ENCODE measurements around the gene MRPS17. TPM values are rescaled to one million over a fixed set of nuclear protein-coding genes. Genes with fewer than 3 reads are reported as not detected.

Gene MRPS17
- total RNA-seq, 2 experiments from 2014 or later: 6.7 to 6.9 TPM

DNA sequence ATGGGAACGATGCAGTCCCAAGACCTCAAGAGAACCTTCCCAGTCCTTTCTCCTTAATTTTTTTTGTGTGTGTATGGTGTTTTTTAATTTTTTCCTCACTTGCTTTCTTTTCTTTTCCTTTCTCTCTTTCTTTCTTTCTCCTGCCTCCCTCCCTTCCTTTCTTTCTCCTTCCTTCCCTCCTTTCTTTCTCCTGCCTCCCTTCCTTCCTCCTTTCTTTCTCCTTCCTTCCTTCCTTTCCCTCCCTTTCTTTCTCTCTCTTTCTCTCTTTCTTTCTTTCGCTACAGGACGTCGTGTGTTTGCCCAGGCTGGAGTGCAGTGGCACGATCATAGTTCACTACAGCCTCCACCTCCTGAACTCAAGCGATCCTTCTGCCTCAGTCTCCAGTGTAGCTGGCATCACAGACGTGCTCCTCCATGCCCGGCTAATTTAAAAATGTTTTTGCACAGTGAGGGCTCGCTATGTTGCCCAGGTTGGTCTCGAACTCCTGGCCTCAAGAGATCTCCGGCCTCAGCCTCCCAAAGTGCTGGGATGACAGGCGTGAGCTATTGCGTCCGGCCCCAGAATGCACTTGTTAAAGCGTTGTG is 12.0 kb downstream of the MRPS17 start:
- no peaks in the 10 kb centered on the region for H3K27me3 ChIP-seq (ENCODE audit: control insufficient read depth in 1 of 2, insufficient read depth in 2 of 2, low read length in 2 of 2)
- Mint-ChIP-seq H3K36me3 (ENCODE audit: low read depth) (peaks cover 4% of the 10 kb centered on the region), H3K27ac (peak overlapping the region; percentile 86), H3K4me3 (peak overlapping the region; percentile 84), H3K9me3 (no peaks in the 10 kb centered on the region), H3K4me1 (ENCODE audit: low read depth) (peaks cover 35% of the 10 kb centered on the region), H3K27me3 (no peaks in the 10 kb centered on the region)
- H3K9me3 ChIP-seq (ENCODE audit: control insufficient read depth in 1 of 2, insufficient read depth in 1 of 2, low read length in 2 of 2): no peaks in the 10 kb centered on the region
- TF ChIP-seq, protein P1, sequence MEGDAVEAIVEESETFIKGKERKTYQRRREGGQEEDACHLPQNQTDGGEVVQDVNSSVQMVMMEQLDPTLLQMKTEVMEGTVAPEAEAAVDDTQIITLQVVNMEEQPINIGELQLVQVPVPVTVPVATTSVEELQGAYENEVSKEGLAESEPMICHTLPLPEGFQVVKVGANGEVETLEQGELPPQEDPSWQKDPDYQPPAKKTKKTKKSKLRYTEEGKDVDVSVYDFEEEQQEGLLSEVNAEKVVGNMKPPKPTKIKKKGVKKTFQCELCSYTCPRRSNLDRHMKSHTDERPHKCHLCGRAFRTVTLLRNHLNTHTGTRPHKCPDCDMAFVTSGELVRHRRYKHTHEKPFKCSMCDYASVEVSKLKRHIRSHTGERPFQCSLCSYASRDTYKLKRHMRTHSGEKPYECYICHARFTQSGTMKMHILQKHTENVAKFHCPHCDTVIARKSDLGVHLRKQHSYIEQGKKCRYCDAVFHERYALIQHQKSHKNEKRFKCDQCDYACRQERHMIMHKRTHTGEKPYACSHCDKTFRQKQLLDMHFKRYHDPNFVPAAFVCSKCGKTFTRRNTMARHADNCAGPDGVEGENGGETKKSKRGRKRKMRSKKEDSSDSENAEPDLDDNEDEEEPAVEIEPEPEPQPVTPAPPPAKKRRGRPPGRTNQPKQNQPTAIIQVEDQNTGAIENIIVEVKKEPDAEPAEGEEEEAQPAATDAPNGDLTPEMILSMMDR (IDR thresholded peaks at IDR 0.05): no peak
- H3K36me3 ChIP-seq (ENCODE audit: insufficient read depth, low read length): peaks cover 5% of the 10 kb centered on the region
- H3K4me3 ChIP-seq (ENCODE audit: low read length): peak overlapping the region; percentile 60
- intact Hi-C loops (cut with DNase I, micrococcal nuclease): loop anchor here (1.0 to 10.0 kb wide), 8 partner anchors 12 to 1209 kb away; partner anchors contain the start of genes CHCHD2 (in 1 of the 2), MRPS17 (in 1 of the 2), SEC61G (in 1 of the 2) and VOPP1 (in 1 of the 2)
- H3K27ac ChIP-seq (ENCODE audit: low read depth in 1 of 2, low read length in 2 of 2): peak overlapping the region; percentile 48 to 57
- H3K4me1 ChIP-seq (ENCODE audit: insufficient read depth, low read length): peaks cover 35% of the 10 kb centered on the region
- ChIA-PET POLR2A (interaction anchor here (0.6 to 2.9 kb wide), 8 partner anchors 8 to 709 kb away, joined by 3 to 18 read pairs (median 5); partner anchors contain the start of genes CCT6A, CHCHD2 and PSPH), CTCF (interaction anchor here (0.6 to 1.2 kb wide), 5 partner anchors 8 to 323 kb away, joined by 3 to 5 read pairs (median 4); partner anchors contain the start of gene CHCHD2)
- peak in 1 of 14 experiments; percentile 11 for DNase-seq
- no peak for ATAC-seq (ENCODE audit: poor library complexity)

DNA sequence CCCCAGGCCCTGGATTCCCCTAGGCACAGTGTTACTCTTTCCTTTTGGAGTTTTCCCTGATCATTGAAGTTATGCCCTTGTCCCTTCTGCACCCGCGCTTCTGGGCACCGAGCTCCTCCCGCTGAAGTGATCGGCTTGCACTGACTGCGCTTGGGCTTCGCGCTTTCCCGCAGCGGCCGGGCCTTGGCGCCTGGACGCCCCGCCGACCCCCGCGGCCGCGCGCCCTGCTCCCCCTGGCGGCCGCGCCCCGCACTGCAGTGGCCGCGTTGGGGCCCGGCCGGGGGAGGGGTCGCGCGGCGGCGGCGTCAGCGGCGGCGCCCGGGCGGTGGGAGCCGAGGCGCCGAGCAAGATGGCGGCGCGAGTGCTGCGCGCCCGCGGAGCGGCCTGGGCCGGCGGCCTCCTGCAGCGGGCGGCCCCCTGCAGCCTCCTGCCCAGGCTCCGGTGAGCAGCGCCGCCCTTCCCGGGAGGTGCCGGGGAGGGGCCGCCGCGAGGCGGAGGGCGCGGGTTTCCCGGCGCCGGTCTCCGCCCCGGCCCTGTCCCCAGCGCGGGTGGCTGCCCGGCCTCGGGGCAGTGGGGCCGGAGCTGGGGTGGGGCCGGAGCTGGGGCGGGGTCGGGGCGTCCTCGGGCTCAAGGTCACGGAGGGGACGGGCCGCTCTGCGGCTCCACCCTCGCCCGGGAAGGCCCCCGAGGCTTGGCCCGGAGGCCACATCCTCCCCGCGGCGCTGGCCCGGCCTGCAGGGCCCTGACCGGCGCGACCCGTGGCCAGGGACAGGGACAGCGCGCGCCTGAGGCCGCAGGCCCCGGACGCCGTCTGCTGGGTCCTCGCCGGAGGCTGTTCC is 12.8 kb downstream of the MRPS17 start, which contains the start of gene NIPSNAP2:
TSS of gene NIPSNAP2 (plus strand) at position 325 of the 839 bp plus-strand sequence. CDS start at position 350, 25 bp downstream.
- peaks cover 5% of the 10 kb centered on the region for H3K36me3 ChIP-seq (ENCODE audit: insufficient read depth, low read length)
- Mint-ChIP-seq H3K4me1 (ENCODE audit: low read depth) (peaks cover 43% of the 10 kb centered on the region), H3K36me3 (ENCODE audit: low read depth) (peaks cover 11% of the 10 kb centered on the region), H3K9me3 (no peaks in the 10 kb centered on the region), H3K27me3 (no peaks in the 10 kb centered on the region), H3K27ac (peak within 1 kb of the TSS; percentile 92), H3K4me3 (peak within 1 kb of the TSS; percentile 90)
- peak; percentile 92 for ATAC-seq (ENCODE audit: poor library complexity)
- H3K27me3 ChIP-seq (ENCODE audit: control insufficient read depth in 1 of 2, insufficient read depth in 2 of 2, low read length in 2 of 2): no peaks in the 10 kb centered on the region
- ChIA-PET CTCF (interaction anchor here (0.6 to 1.7 kb wide), 7 partner anchors 9 to 324 kb away, joined by 3 to 5 read pairs (median 4); partner anchors contain the start of gene CHCHD2), POLR2A (interaction anchor here (0.6 to 2.9 kb wide), 8 partner anchors 9 to 710 kb away, joined by 3 to 18 read pairs (median 5); partner anchors contain the start of genes CCT6A, CHCHD2 and PSPH)
- H3K4me1 ChIP-seq (ENCODE audit: insufficient read depth, low read length): peaks cover 37% of the 10 kb centered on the region
- TF ChIP-seq, protein P1 (IDR thresholded peaks at IDR 0.05): peak; percentile 13
- no peaks in the 10 kb centered on the region for H3K9me3 ChIP-seq (ENCODE audit: control insufficient read depth in 1 of 2, insufficient read depth in 1 of 2, low read length in 2 of 2)
- intact Hi-C loops (cut with DNase I, micrococcal nuclease): loop anchor here (1.0 to 10.0 kb wide), 10 partner anchors 13 to 1210 kb away; partner anchors contain the start of genes CHCHD2 (in 1 of the 2), MRPS17 (in 1 of the 2), SEC61G (in 1 of the 2) and VOPP1 (in 1 of the 2)
- H3K4me3 ChIP-seq (ENCODE audit: low read length): peak within 1 kb of the TSS; percentile 60
- DNase-seq: peak; percentile 26 to 89 (median 53)
- peak within 1 kb of the TSS; percentile 70 to 76 for H3K27ac ChIP-seq (ENCODE audit: low read depth in 1 of 2, low read length in 2 of 2)

GRCh38 chr7:55965100-55965470 is 13.4 kb downstream of the MRPS17 start:
- TF ChIP-seq, protein P1 (IDR thresholded peaks at IDR 0.05): no peak
- ChIA-PET POLR2A (interaction anchor here (0.7 to 2.9 kb wide), 3 partner anchors 14 to 141 kb away, joined by 3 to 18 read pairs (median 6); partner anchors contain the start of gene CHCHD2), CTCF (interaction anchor here (0.7 to 1.7 kb wide), 2 partner anchors 109 to 142 kb away, joined by 3 read pairs; partner anchors contain the start of gene CHCHD2)
- no peaks in the 10 kb centered on the region for H3K9me3 ChIP-seq (ENCODE audit: control insufficient read depth in 1 of 2, insufficient read depth in 1 of 2, low read length in 2 of 2)
- no peak for ATAC-seq (ENCODE audit: poor library complexity)
- Mint-ChIP-seq H3K36me3 (ENCODE audit: low read depth) (peaks cover 16% of the 10 kb centered on the region), H3K4me1 (ENCODE audit: low read depth) (peaks cover 47% of the 10 kb centered on the region), H3K27me3 (no peaks in the 10 kb centered on the region), H3K27ac (peak overlapping the region; percentile 92), H3K9me3 (no peaks in the 10 kb centered on the region), H3K4me3 (peak overlapping the region; percentile 90)
- peaks cover 37% of the 10 kb centered on the region for H3K4me1 ChIP-seq (ENCODE audit: insufficient read depth, low read length)
- H3K27ac ChIP-seq (ENCODE audit: low read depth in 1 of 2, low read length in 2 of 2): peak overlapping the region; percentile 70 to 76
- H3K36me3 ChIP-seq (ENCODE audit: insufficient read depth, low read length): peaks cover 5% of the 10 kb centered on the region
- no peaks in the 10 kb centered on the region for H3K27me3 ChIP-seq (ENCODE audit: control insufficient read depth in 1 of 2, insufficient read depth in 2 of 2, low read length in 2 of 2)
- DNase-seq: peak in 1 of 14 experiments; percentile 24
- intact Hi-C loops (cut with DNase I, micrococcal nuclease): loop anchor here (5.0 to 10.0 kb wide), 7 partner anchors 78 to 1210 kb away; partner anchors contain the start of genes SEC61G (in 1 of the 2), VOPP1 (in 1 of the 2) and ZNF713 (in 1 of the 2)
- H3K4me3 ChIP-seq (ENCODE audit: low read length): peak overlapping the region; percentile 60
